ENCODE measurements around the gene PRCC. TPM values are rescaled to one million over a fixed set of nuclear protein-coding genes. Genes with fewer than 3 reads are reported as not detected.

Gene PRCC
- total and polyA plus RNA-seq, 8 donors: 24.0 to 93.0 (median 41.0) TPM

- peaks cover 5 to 9% (median 8%) of the 10 kb centered on the region in 4 donors for H3K4me1 ChIP-seq
- 43 to 77% (median 53%) methylated on average over 3 to 8 of the region's 8 CpGs for WGBS, 5 donors
- no peak overlapping the region for H3K4me3 ChIP-seq
- TF ChIP-seq POLR2AphosphoS5 (IDR thresholded peaks at IDR 0.05) (no peak), CTCF (IDR thresholded peaks at IDR 0.05) (no peak)
- intact Hi-C loops (cut with DNase I; ENCODE audit: low total_unique reads): no loop called here
- no peaks in the 10 kb centered on the region for H3K36me3 ChIP-seq
- no peaks in the 10 kb centered on the region for H3K9me3 ChIP-seq
- H3K27me3 ChIP-seq: peaks cover 0 to 97% (median 50%) of the 10 kb centered on the region in 3 donors
- no peak for DNase-seq
- no peak overlapping the region for H3K27ac ChIP-seq
Observed at GRCh38 chr1:156840186-156840897, 73.0 kb downstream of the PRCC start.

- peaks cover 8 to 14% (median 12%) of the 10 kb centered on the region in 4 donors for H3K4me1 ChIP-seq
- DNase-seq: no peak
- H3K9me3 ChIP-seq: no peaks in the 10 kb centered on the region
- H3K27ac ChIP-seq: no peak overlapping the region
- no peaks in the 10 kb centered on the region for H3K36me3 ChIP-seq
- H3K4me3 ChIP-seq: no peak overlapping the region
- TF ChIP-seq CTCF (IDR thresholded peaks at IDR 0.05) (no peak), EP300 (IDR thresholded peaks at IDR 0.05) (no peak), POLR2AphosphoS5 (IDR thresholded peaks at IDR 0.05) (no peak), POLR2A (IDR thresholded peaks at IDR 0.05) (no peak)
- intact Hi-C loops (cut with DNase I; ENCODE audit: low total_unique reads): no loop called here
- 45 to 70% (median 58%) methylated on average over 14 of the region's 14 CpGs for WGBS, 5 donors
- H3K27me3 ChIP-seq: peaks cover 4 to 100% (median 56%) of the 10 kb centered on the region in 3 donors
Observed at GRCh38 chr1:156840898-156841279, 73.6 kb downstream of the PRCC start.

DNA sequence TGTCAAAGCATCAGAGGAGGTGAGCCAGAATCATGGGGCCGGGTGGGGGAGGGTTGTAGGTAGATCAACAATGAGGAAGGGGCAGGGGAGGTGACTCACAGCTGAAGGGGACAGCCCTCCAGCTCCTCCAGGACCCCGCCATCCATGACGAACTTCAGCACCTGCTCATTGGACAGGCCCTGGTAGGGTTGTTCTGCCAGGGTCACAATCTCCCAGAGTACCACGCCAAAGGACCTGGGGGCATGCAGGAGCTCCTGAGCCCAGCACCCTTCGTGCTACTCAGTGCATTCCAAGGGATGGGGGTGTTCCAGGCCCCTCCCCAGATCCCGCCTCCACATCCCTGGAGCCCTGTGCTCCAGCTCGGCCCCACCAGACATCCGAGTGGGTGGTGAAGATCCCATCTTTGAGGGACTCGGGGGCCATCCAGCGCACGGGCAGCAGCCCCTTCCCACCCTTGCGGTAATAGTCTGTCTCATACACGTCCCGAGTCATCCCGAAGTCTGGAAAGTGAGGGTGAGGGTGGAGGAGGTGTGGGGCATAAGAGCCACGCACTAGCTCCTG lies 74.0 kb downstream of the PRCC start:
- Histone ChIP-seq H3K9me3 (no peaks in the 10 kb centered on the region), H3K36me3 (no peaks in the 10 kb centered on the region), H3K4me3 (no peak overlapping the region), H3K27me3 (peaks cover 4 to 100% (median 60%) of the 10 kb centered on the region in 3 donors), H3K27ac (no peak overlapping the region), H3K4me1 (peaks cover 8 to 14% (median 12%) of the 10 kb centered on the region in 4 donors)
- 67 to 77% (median 71%) methylated on average over 10 to 16 of the region's 16 CpGs for WGBS, 5 donors
- intact Hi-C loops (cut with DNase I; ENCODE audit: low total_unique reads): no loop called here
- no peak for DNase-seq
- no peak for TF ChIP-seq POLR2A (IDR thresholded peaks at IDR 0.05)
- no peak for TF ChIP-seq EP300 (IDR thresholded peaks at IDR 0.05)

DNA sequence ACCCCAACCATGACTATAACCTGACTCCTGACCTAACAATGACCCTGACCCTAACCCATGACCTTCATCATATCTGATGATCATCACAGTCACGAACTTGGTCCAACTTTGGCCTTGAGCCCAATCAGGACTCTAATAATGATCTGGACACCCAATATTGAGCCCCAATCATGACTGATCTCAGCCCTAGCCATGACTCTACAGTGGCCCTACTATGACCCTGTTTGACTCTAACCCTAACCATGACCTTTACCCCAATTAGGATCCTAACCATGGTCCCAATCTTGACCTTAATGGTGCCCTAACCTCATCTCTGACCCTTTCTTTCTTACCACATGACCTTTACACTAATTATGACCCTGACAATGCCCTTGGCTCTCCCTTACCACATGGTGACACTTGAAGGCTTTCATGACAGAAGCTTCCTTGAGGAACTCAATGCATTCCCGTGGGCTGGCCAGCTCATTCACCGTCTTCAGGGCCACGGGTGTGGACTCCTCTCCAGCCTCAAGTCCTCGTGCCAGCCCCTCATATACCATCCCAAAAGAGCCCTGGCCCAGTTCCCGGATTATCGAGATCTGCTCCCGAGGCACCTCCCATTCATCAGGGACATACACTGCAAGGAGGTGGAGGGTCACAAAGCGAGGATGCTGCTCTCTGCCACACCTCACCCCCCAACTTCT lies 75.4 kb downstream of the PRCC start:
- no peak for DNase-seq
- H3K27me3 ChIP-seq: peaks cover 4 to 100% (median 60%) of the 10 kb centered on the region in 3 donors
- TF ChIP-seq POLR2A (IDR thresholded peaks at IDR 0.05) (no peak), CTCF (IDR thresholded peaks at IDR 0.05) (no peak), POLR2AphosphoS5 (IDR thresholded peaks at IDR 0.05) (no peak), EP300 (IDR thresholded peaks at IDR 0.05) (no peak)
- intact Hi-C loops (cut with DNase I; ENCODE audit: low total_unique reads): no loop called here
- H3K4me3 ChIP-seq: no peak overlapping the region
- no peaks in the 10 kb centered on the region for H3K36me3 ChIP-seq
- peaks cover 8 to 14% (median 12%) of the 10 kb centered on the region in 4 donors for H3K4me1 ChIP-seq
- WGBS, 5 donors: 72 to 83% (median 75%) methylated on average over 9 of the region's 9 CpGs
- H3K9me3 ChIP-seq: no peaks in the 10 kb centered on the region
- H3K27ac ChIP-seq: no peak overlapping the region
